VCaP (cell line): Measurements from ENCODE around the gene ZW10.
"Not testable (repeated sequence)": the region's sequence is repeated elsewhere in the genome, so short reads cannot be mapped to it uniquely, and the experiment has no call there.

Source experiments
- H3K27ac ChIP-seq: fragments of 450-650 bp; 2 replicates; pipeline ENCODE4 v1.5.1; 2017
- CTCF ChIP-seq: fragments of 450-650 bp; conservative IDR thresholded peaks from 2 replicates; pipeline ENCODE4 v1.5.1; 2017; ENCODE audit warnings: mild to moderate bottlenecking, moderate library complexity

The ZW10 gene

DNA sequence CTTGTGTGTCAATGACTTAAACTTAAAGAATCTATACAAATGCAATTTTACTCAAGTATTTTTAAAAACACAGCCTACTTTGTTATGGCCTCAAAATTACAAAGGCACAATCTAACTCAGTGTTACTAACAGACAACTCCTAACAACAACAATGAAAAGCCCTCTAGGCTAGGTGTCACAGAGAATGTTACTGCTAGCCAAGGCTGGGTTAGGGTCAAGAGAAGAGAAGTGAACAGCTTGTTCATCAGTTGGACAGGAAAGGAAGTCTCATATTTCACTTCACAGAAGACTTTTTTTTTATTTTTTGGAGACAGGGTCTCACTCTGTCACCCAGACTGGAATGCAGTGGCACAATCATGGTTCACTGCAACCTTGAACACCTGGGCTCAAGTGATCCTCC lies 32.1 kb upstream of the ZW10 start:
- no peak overlapping the region for H3K27ac ChIP-seq
- no peak for TF ChIP-seq CTCF

GRCh38 chr11:113802621-113803020 lies 29.1 kb upstream of the ZW10 start:
- TF ChIP-seq CTCF = no peak
- H3K27ac ChIP-seq = no peak overlapping the region

DNA sequence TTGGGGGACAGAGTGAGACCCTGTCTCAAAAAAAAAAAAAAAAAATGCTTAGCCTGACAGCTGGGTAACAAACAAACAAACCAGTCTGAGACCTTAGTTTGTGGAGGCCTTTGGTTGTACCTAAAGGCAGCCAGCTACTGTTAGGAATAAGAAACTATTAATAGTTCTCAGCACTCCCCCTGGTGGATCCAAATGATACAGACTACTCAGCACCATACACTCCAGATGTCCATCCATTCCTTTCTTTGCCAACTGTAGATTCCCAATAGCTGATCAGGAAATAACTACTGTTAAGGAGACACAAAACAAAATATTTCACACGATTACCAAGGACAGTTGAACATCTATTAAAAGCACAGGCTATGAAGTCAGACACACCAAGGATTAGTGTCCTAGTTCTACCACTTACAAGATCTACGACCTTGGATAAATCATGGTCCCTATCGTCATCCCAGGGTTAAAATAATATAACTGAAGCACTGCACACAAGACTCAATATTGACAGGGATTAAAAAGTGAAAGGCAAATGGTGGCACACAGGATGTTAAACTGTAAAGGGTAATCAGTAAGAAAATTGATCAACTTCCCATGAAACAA lies 23.3 kb upstream of the ZW10 start:
- no peak overlapping the region for H3K27ac ChIP-seq
- peak; percentile 88 for TF ChIP-seq CTCF

DNA sequence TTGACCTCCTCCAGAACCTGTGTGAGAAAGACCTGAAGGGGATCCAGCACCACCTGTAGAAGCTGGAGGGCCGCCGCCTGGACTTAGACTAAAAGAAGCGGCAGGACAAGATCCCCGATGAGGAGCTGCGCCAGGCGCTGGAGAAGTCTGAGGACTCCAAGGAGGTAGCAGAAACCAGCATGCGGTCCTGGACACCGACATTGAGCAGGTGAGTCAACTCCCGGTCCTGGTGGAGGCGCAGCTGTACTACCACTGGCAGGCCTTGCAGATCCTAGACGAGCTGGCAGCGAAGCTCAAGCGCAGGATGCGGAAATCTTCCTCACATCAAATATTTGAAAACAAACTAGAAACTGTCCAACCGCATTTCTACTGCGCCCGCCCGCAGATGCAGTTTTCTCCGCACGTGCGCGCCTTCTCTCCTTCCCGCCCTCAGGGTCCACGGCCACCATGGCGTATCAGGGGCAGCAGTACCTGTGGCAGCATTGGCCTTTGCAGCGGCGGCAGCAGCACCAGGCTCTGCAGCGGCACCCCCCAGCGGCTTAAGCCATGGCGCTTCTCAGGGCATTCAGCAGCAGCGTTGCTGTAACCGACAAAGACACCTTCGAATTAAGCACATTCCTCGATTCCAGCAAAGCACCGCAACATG lies 16.3 kb upstream of the ZW10 start:
- no peak for TF ChIP-seq CTCF
- H3K27ac ChIP-seq = no peak overlapping the region

- not testable (repeated sequence) for H3K27ac ChIP-seq
Observed at GRCh38 chr11:113789016-113789415, 15.5 kb upstream of the ZW10 start.

- no peak for TF ChIP-seq CTCF
- peak overlapping the region; percentile 94 for H3K27ac ChIP-seq
Observed at GRCh38 chr11:113782134-113782533, 8.6 kb upstream of the ZW10 start.

DNA sequence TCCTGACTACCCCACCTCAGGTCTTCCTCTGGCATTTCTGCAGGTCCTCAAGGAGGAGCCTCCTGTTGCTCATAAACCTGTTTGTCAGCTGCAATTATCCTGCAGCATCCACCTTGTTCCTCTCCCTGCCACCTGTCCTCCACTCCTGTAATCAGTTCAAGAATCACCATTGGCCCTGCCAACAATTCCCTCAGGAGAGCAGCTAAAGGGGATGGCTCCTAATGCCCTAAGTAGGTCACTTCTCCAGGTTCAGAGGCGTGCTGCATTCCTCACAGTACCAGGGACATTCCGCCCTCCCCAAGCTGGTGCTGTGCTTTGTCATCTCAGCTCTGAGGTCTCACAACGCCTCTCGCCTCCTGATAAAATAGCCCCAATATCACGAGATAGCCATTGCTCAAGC lies 8.2 kb upstream of the ZW10 start:
- TF ChIP-seq CTCF = no peak
- peak overlapping the region; percentile 94 for H3K27ac ChIP-seq

DNA sequence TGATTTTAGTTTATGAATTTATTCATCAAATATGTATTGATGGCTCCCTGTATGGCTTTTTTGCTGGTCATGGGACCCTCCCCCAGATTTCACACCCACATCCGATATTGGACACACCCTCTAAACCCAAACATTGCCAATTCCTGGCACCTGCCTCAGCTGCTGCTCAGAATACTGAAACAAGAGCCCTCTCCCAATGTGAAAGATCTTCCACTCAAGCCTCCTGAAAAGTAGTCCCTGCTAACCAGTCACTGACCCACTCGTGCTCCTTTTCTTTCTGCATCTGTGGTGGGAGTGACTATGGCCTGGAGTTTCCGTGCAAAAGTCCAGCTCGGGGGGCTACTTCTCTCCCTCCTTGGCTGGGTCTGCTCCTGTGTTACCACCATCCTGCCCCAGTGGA lies 6.0 kb upstream of the ZW10 start, which contains the start of gene CLDN25:
TSS of gene CLDN25 (plus strand) at position 301 of the 400 bp plus-strand sequence. CDS start at position 301, 0 bp downstream.
- TF ChIP-seq CTCF = no peak
- peak within 1 kb of the TSS; percentile 94 for H3K27ac ChIP-seq
